Body of pancreas (tissue), 4 donors: ENCODE measurements around the gene MAD1L1. TPM values are rescaled to one million over a fixed set of nuclear protein-coding genes. Genes with fewer than 3 reads are reported as not detected.
"Not testable (repeated sequence)": the region's sequence is repeated elsewhere in the genome, so short reads cannot be mapped to it uniquely, and the experiment has no call there.

ENCODE experiments used
- ATAC-seq: fragments of 150-250 bp; one replicate; pipeline ENCODE4 v1.9.1; 2016
- DNase-seq, 4 donors: peaks; one replicate each; pipeline ENCODE4 v3.0.0-alpha.2; 2019
- H3K27ac ChIP-seq, 4 donors: fragments of 200-600 bp; sonication (generic); 1 replicate in 3 of 4; 2 replicates in 1 of 4; pipeline versions ENCODE4 v1.5.1 to v1.6.1; 2016 to 2019; ENCODE audit warnings: mild to moderate bottlenecking in 1 of 4, mixed read lengths in 1 of 4, moderate library complexity in 1 of 4
- H3K27me3 ChIP-seq, 2 donors: fragments of 200-600 bp; sonication (generic); one replicate each; pipeline ENCODE4 v1.6.0; 2016; ENCODE audit warnings: mild to moderate bottlenecking in 1 of 2
- H3K36me3 ChIP-seq, 2 donors: fragments of 200-600 bp; sonication (generic); replicated peaks in 1 of 2; 2 replicates each; pipeline ENCODE4 v1.5.1; 2016; ENCODE audit warnings: low read depth in 2 of 2; ENCODE audit not compliant: insufficient read depth in 1 of 2
- H3K4me1 ChIP-seq: fragments of 200-600 bp; sonication (generic); one replicate; pipeline ENCODE4 v1.6.0; 2016
- H3K4me3 ChIP-seq, 2 donors: fragments of 200-600 bp; sonication (generic); 1 replicate in 1 of 2; 2 replicates in 1 of 2; pipeline ENCODE4 v1.5.1; 2016 to 2019
- H3K9me3 ChIP-seq, 3 donors: fragments of 200-600 bp; sonication (generic); 1 replicate in 2 of 3; 2 replicates in 1 of 3; pipeline ENCODE4 v1.5.1; 2016
- CTCF ChIP-seq, 7 experiments: fragments of 450-650 bp in 4 of 7; fragments of 200-600 bp in 3 of 7; sonication (generic) in 3 of 7; IDR thresholded peaks; one replicate each; pipeline ENCODE4 v1.5.1; 2016 to 2019; ENCODE audit warnings: antibody characterized with exemption in 7 of 7
- POLR2A ChIP-seq, 3 donors: fragments of 450-650 bp; IDR thresholded peaks; one replicate each; pipeline ENCODE4 v1.6.1; 2016; ENCODE audit warnings: antibody characterized with exemption in 3 of 3, mild to moderate bottlenecking in 2 of 3
- WGBS, 2 donors: methylation state at CpG; one replicate each; pipeline ENCODE4 v1.1.5; 2017; 5-methylcytosine and 5-hydroxymethylcytosine counted together
- intact Hi-C: fragments of 100-400 bp; cut with DNase I; formaldehyde crosslinking; loops from one replicate; pipeline ENCODE4 v1.15.1; 2023
- total RNA-seq, 2 donors: library from RNA; depleted of rRNA; stranded (reverse); fragments of >200 nt; gene quantifications; one replicate each; pipeline ENCODE4 v1.1.0, GENCODE V29; 2016

MAD1L1 gene
- total RNA-seq, 2 donors from 2014 or later = 14.0 to 66.9 TPM

GRCh38 chr7:2062648-2063047 lies 170.1 kb downstream of the MAD1L1 start:
- 85 to 88% methylated on average over 11 of the region's 11 CpGs for WGBS, 2 donors
- Histone ChIP-seq H3K9me3 (no peaks in the 10 kb centered on the region), H3K4me1 (no peaks in the 10 kb centered on the region), H3K4me3 (no peak overlapping the region), H3K27ac (no peak overlapping the region), H3K36me3 (no peaks in the 10 kb centered on the region), H3K27me3 (no peaks in the 10 kb centered on the region)
- DNase-seq (no peak), ATAC-seq (no peak)
- intact Hi-C loops = no loop called here
- TF ChIP-seq CTCF (IDR thresholded peaks at IDR 0.05) = no peak
- TF ChIP-seq POLR2A (IDR thresholded peaks at IDR 0.05) = no peak

GRCh38 chr7:2060701-2061100 lies 172.0 kb downstream of the MAD1L1 start:
- WGBS, 2 donors = 92 to 93% methylated on average over 11 of the region's 11 CpGs
- Histone ChIP-seq H3K36me3 (no peaks in the 10 kb centered on the region), H3K4me3 (no peak overlapping the region), H3K4me1 (no peaks in the 10 kb centered on the region), H3K9me3 (no peaks in the 10 kb centered on the region), H3K27me3 (no peaks in the 10 kb centered on the region), H3K27ac (no peak overlapping the region)
- DNase-seq = no peak
- no peak for ATAC-seq
- TF ChIP-seq CTCF (IDR thresholded peaks at IDR 0.05) (no peak), POLR2A (IDR thresholded peaks at IDR 0.05) (no peak)
- intact Hi-C loops = no loop called here

- 95 to 96% methylated on average over 66 of the region's 66 CpGs for WGBS, 2 donors
- Histone ChIP-seq H3K4me1 (no peaks in the 10 kb centered on the region), H3K9me3 (no peaks in the 10 kb centered on the region), H3K36me3 (no peaks in the 10 kb centered on the region), H3K27me3 (no peaks in the 10 kb centered on the region), H3K27ac (no peak overlapping the region), H3K4me3 (no peak overlapping the region)
- TF ChIP-seq CTCF (IDR thresholded peaks at IDR 0.05) (no peak), POLR2A (IDR thresholded peaks at IDR 0.05) (no peak)
- DNase-seq = no peak
- intact Hi-C loops = loop anchor here (10.0 kb wide), 1 partner anchor 65 kb away; no protein-coding TSS in a partner anchor
- no peak for ATAC-seq
Measured at GRCh38 chr7:2059964-2060700, 172.6 kb downstream of the MAD1L1 start.

- H3K4me1 ChIP-seq, H3K4me3 ChIP-seq, H3K36me3 ChIP-seq, H3K27ac ChIP-seq, DNase-seq, H3K9me3 ChIP-seq, ATAC-seq, H3K27me3 ChIP-seq: not testable (repeated sequence)
- WGBS, 2 donors = 76 to 81% methylated on average over 6 to 9 of the region's 13 CpGs
- intact Hi-C loops = loop anchor here (10.0 kb wide), 1 partner anchor 63 kb away; no protein-coding TSS in a partner anchor
Measured at GRCh38 chr7:2058246-2058645, 174.5 kb downstream of the MAD1L1 start.

GRCh38 chr7:2055956-2056355 lies 176.8 kb downstream of the MAD1L1 start:
- ATAC-seq = no peak
- Histone ChIP-seq H3K9me3 (no peaks in the 10 kb centered on the region), H3K36me3 (no peaks in the 10 kb centered on the region), H3K4me3 (no peak overlapping the region), H3K4me1 (no peaks in the 10 kb centered on the region), H3K27me3 (no peaks in the 10 kb centered on the region), H3K27ac (no peak overlapping the region)
- no peak for TF ChIP-seq POLR2A (IDR thresholded peaks at IDR 0.05)
- TF ChIP-seq CTCF (IDR thresholded peaks at IDR 0.05) = no peak
- DNase-seq = no peak
- intact Hi-C loops = loop anchor here (10.0 kb wide), 1 partner anchor 61 kb away; no protein-coding TSS in a partner anchor
- WGBS, 2 donors = 94% methylated on average over 11 of the region's 11 CpGs
